ENCODE results near the gene SRMS. TPM values are rescaled to one million over a fixed set of nuclear protein-coding genes. Genes with fewer than 3 reads are reported as not detected.

SRMS gene
- total RNA-seq, 2 experiments from 2014 or later: 0.42 TPM; not detected in 1

DNA sequence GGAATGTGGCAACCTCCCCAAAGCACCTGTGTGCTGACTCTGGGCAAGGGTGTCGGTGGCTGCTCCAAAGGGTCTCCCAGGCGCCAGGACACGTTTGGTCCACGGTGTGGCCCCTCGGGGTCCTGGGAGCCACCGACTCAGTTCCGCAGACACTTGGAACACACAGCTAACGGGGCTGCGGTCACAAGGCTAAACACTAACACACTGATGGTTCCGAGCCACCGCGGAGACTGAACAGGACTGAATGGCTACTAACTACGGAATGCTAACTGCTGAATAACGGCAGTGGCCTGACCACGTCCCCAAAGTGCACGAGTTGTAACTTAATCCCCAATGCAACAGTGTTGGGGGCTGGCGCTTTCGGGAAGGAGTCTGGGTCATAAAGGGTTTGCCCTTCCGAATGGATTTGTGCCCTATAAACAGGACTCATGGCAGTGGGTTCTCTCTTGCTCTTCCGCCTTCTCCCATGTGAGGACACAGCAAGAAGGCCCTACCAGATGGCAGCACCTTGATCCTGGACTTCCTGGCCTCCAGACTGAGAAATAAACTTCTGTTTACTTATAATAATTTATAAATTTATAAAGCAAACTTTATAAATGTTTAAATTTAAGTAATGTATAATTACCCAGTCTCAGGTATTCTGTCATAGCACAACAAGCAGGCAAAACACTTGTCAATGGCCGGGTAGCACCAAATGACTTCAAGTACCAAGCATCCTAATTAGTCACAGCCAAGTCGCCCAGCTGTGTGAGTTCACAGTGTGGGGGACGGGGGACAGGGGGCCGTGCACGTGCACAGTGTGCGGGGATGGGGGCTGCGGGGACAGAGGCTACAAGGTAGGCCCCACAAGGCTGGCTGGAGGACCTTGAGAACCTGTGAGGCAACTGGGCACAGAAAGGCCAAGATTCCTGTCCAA is 46.4 kb downstream of the SRMS start:
- H3K79me2 ChIP-seq (ENCODE audit: insufficient read depth, low read depth, low read length): no peaks in the 10 kb centered on the region
- intact Hi-C loops (cut with micrococcal nuclease; ENCODE audit: unreplicated experiment): no loop called here
- BruUV-seq (replicated peaks): no TSS peak
- H2AFZ ChIP-seq (ENCODE audit: low read length): peak overlapping the region; percentile 11; the same call in 1 of the 2 replicates
- H3K4me3 ChIP-seq (ENCODE audit: low read depth, low read length, poor library complexity, severe bottlenecking): no peak overlapping the region
- H3K27ac ChIP-seq (ENCODE audit: low read depth, low read length, poor library complexity, severe bottlenecking): no peak overlapping the region
- no peaks in the 10 kb centered on the region for H3K36me3 ChIP-seq (ENCODE audit: insufficient read depth, low read length)
- DNase-seq (ENCODE audit: low spot score): no peak
- H4K20me1 ChIP-seq (ENCODE audit: insufficient read depth, low read length): no peaks in the 10 kb centered on the region
- H3K9me3 ChIP-seq (ENCODE audit: low read length): no peaks in the 10 kb centered on the region
- peak overlapping the region; percentile 49 for H3K4me2 ChIP-seq (ENCODE audit: low read length)
- H3K9me2 ChIP-seq (ENCODE audit: insufficient read depth, low read length): no peaks in the 10 kb centered on the region
- H3K4me1 ChIP-seq (ENCODE audit: insufficient read depth, low read length, poor library complexity, severe bottlenecking): peaks cover 14% of the 10 kb centered on the region
- TF ChIP-seq EZH2phosphoT487 (IDR thresholded peaks at IDR 0.05; ENCODE audit: borderline replicate concordance, low read depth, low read length) (no peak), CTCF (conservative IDR thresholded peaks at IDR 0.05; ENCODE audit: low read length) (no peak)
- CTCF ChIA-PET (ENCODE audit: unreplicated experiment): interaction anchor here (0.6 kb wide), 1 partner anchor 709 kb away, joined by 3 read pairs; no protein-coding TSS in a partner anchor
- POLR2A ChIA-PET: no interaction called here

- Histone ChIP-seq H3K4me1 (ENCODE audit: insufficient read depth, low read length, poor library complexity, severe bottlenecking) (peaks cover 14% of the 10 kb centered on the region), H3K27ac (ENCODE audit: low read depth, low read length, poor library complexity, severe bottlenecking) (no peak overlapping the region), H2AFZ (ENCODE audit: low read length) (no peak overlapping the region), H3K9me3 (ENCODE audit: low read length) (no peaks in the 10 kb centered on the region), H3K4me3 (ENCODE audit: low read depth, low read length, poor library complexity, severe bottlenecking) (no peak overlapping the region), H3K4me2 (ENCODE audit: low read length) (no peak overlapping the region), H3K9me2 (ENCODE audit: insufficient read depth, low read length) (no peaks in the 10 kb centered on the region), H3K79me2 (ENCODE audit: insufficient read depth, low read depth, low read length) (no peaks in the 10 kb centered on the region), H4K20me1 (ENCODE audit: insufficient read depth, low read length) (no peaks in the 10 kb centered on the region), H3K36me3 (ENCODE audit: insufficient read depth, low read length) (no peaks in the 10 kb centered on the region)
- intact Hi-C loops (cut with micrococcal nuclease; ENCODE audit: unreplicated experiment): no loop called here
- BruUV-seq (replicated peaks): no TSS peak
- POLR2A ChIA-PET: no interaction called here
- TF ChIP-seq EZH2phosphoT487 (IDR thresholded peaks at IDR 0.05; ENCODE audit: borderline replicate concordance, low read depth, low read length): no peak
- TF ChIP-seq CTCF (conservative IDR thresholded peaks at IDR 0.05; ENCODE audit: low read length): no peak
- DNase-seq (ENCODE audit: low spot score): no peak
- CTCF ChIA-PET (ENCODE audit: unreplicated experiment): no interaction called here
These were observed 47.2 kb downstream of the SRMS start for GRCh38 chr20:63500151-63500901.

Measured in OCI-LY7 (cell line).